Hepatocyte (in vitro differentiated cells): ENCODE results near the gene PIP5K1C. TPM values are rescaled to one million over a fixed set of nuclear protein-coding genes. Genes with fewer than 3 reads are reported as not detected.

Experiments
- DNase-seq: peaks from one replicate; pipeline ENCODE4 v3.0.0-alpha.2; 2016; ENCODE audit warnings: low spot score
- H2AFZ ChIP-seq: fragments of 200-600 bp; sonication (generic); 2 replicates; pipeline ENCODE4 v1.6.0; 2016; ENCODE audit warnings: antibody characterized with exemption, mild to moderate bottlenecking
- H3K27ac ChIP-seq: fragments of 200-600 bp; sonication (generic); 2 replicates; pipeline ENCODE4 v1.5.1; 2016; ENCODE audit warnings: mild to moderate bottlenecking
- H3K27me3 ChIP-seq: fragments of 200-600 bp; sonication (generic); 2 replicates; pipeline ENCODE4 v1.6.1; 2016
- H3K36me3 ChIP-seq: fragments of 200-600 bp; sonication (generic); replicated peaks from 2 replicates; pipeline ENCODE4 v1.5.1; 2016; ENCODE audit warnings: low read depth; ENCODE audit not compliant: insufficient read depth
- H3K4me1 ChIP-seq: fragments of 200-600 bp; sonication (generic); 2 replicates; pipeline ENCODE4 v1.5.1; 2016; ENCODE audit warnings: mild to moderate bottlenecking, moderate library complexity; ENCODE audit not compliant: insufficient read depth
- H3K4me2 ChIP-seq: fragments of 200-600 bp; sonication (generic); 2 replicates; pipeline ENCODE4 v1.6.0; 2016
- H3K4me3 ChIP-seq: fragments of 200-600 bp; sonication (generic); 2 replicates; pipeline ENCODE4 v1.5.1; 2016; ENCODE audit warnings: mild to moderate bottlenecking
- H3K79me2 ChIP-seq: fragments of 200-600 bp; sonication (generic); 2 replicates; pipeline ENCODE4 v1.6.0; 2017; ENCODE audit warnings: mild to moderate bottlenecking
- H3K9me2 ChIP-seq: fragments of 200-600 bp; sonication (generic); replicated peaks from 2 replicates; pipeline ENCODE4 v1.6.0; 2017; ENCODE audit warnings: mild to moderate bottlenecking; ENCODE audit not compliant: insufficient read depth
- H3K9me3 ChIP-seq: fragments of 200-600 bp; sonication (generic); 2 replicates; pipeline ENCODE4 v1.5.1; 2016; ENCODE audit warnings: low read depth, mild to moderate bottlenecking
- H4K20me1 ChIP-seq: fragments of 200-600 bp; sonication (generic); 2 replicates; pipeline ENCODE4 v1.6.0; 2016; ENCODE audit warnings: mild to moderate bottlenecking; ENCODE audit not compliant: insufficient read depth, poor library complexity, severe bottlenecking
- CTCF ChIP-seq: fragments of 200-600 bp; sonication (generic); IDR thresholded peaks from 2 replicates; pipeline ENCODE4 v1.5.1; 2016; ENCODE audit warnings: antibody characterized with exemption, mild to moderate bottlenecking; ENCODE audit not compliant: poor library complexity
- EZH2 ChIP-seq: fragments of 200-600 bp; sonication (generic); IDR thresholded peaks from 2 replicates; pipeline ENCODE4 v1.6.1; 2016; ENCODE audit warnings: antibody characterized with exemption, mild to moderate bottlenecking, borderline replicate concordance
- EZH2phosphoT487 ChIP-seq: fragments of 200-600 bp; sonication (generic); IDR thresholded peaks from one replicate; pipeline ENCODE4 v1.6.1; 2018; ENCODE audit warnings: antibody characterized with exemption, mild to moderate bottlenecking, low read depth, moderate library complexity; ENCODE audit not compliant: unreplicated experiment, severe bottlenecking
- WGBS: methylation state at CpG from one replicate; pipeline ENCODE4 v1.1.6; 2016; ENCODE audit warnings: low lambda C conversion rate; ENCODE audit errors: missing lambda C conversion rate; 5-methylcytosine and 5-hydroxymethylcytosine counted together
- polyA plus RNA-seq: library from polyadenylated mRNA; unstranded; fragments of >200 nt; fragmentation: Nextera tagmentation; extraction: Ambion mirVana; gene quantifications from 2 replicates; pipeline ENCODE4 v1.2.1, GENCODE V29; 2016
- total RNA-seq: library from RNA; depleted of rRNA; stranded (reverse); fragments of >200 nt; gene quantifications from 2 replicates; pipeline ENCODE4 v1.2.3, GENCODE V29; 2014

The PIP5K1C gene
- total and polyA plus RNA-seq, 2 experiments from 2014 or later: 20.7 to 37.1 TPM

GRCh38 chr19:3678188-3678587 lies 22.1 kb downstream of the PIP5K1C start:
- Histone ChIP-seq H3K27me3 (no peaks in the 10 kb centered on the region), H3K4me3 (no peak overlapping the region), H3K9me2 (no peaks in the 10 kb centered on the region), H3K4me2 (no peak overlapping the region), H2AFZ (no peak overlapping the region), H3K27ac (no peak overlapping the region), H3K9me3 (no peaks in the 10 kb centered on the region), H3K36me3 (no peaks in the 10 kb centered on the region), H4K20me1 (no peaks in the 10 kb centered on the region), H3K4me1 (peaks cover 6% of the 10 kb centered on the region), H3K79me2 (peaks cover 40% of the 10 kb centered on the region)
- WGBS: no CpG with 5 or more reads among the region's 3 CpGs
- TF ChIP-seq EZH2 (no peak), CTCF (no peak), EZH2phosphoT487 (no peak)
- DNase-seq: no peak

GRCh38 chr19:3674784-3675543 lies 25.3 kb downstream of the PIP5K1C start:
- Histone ChIP-seq H4K20me1 (peaks cover 12% of the 10 kb centered on the region), H3K4me1 (peaks cover 18% of the 10 kb centered on the region), H3K27ac (no peak overlapping the region), H3K79me2 (peaks cover 46% of the 10 kb centered on the region), H3K9me2 (no peaks in the 10 kb centered on the region), H2AFZ (no peak overlapping the region), H3K4me3 (no peak overlapping the region), H3K36me3 (no peaks in the 10 kb centered on the region), H3K27me3 (no peaks in the 10 kb centered on the region), H3K9me3 (no peaks in the 10 kb centered on the region), H3K4me2 (no peak overlapping the region)
- DNase-seq: no peak
- TF ChIP-seq CTCF: no peak
- TF ChIP-seq EZH2: no peak
- no peak for TF ChIP-seq EZH2phosphoT487
- WGBS: 89% methylated on average over 13 of the region's 13 CpGs

- peaks cover 26% of the 10 kb centered on the region for H3K4me1 ChIP-seq
- no peaks in the 10 kb centered on the region for H3K9me3 ChIP-seq
- no peak overlapping the region for H2AFZ ChIP-seq
- H3K27me3 ChIP-seq: no peaks in the 10 kb centered on the region
- H3K4me2 ChIP-seq: no peak overlapping the region
- peaks cover 46% of the 10 kb centered on the region for H3K79me2 ChIP-seq
- H4K20me1 ChIP-seq: peaks cover 15% of the 10 kb centered on the region
- H3K4me3 ChIP-seq: no peak overlapping the region
- H3K9me2 ChIP-seq: no peaks in the 10 kb centered on the region
- H3K36me3 ChIP-seq: no peaks in the 10 kb centered on the region
- H3K27ac ChIP-seq: no peak overlapping the region
- DNase-seq: no peak
- 96% methylated on average over 33 of the region's 34 CpGs for WGBS
- no peak for TF ChIP-seq EZH2phosphoT487
Observed at GRCh38 chr19:3673506-3674439, 26.5 kb downstream of the PIP5K1C start.

GRCh38 chr19:3672993-3673392 lies 27.3 kb downstream of the PIP5K1C start:
- DNase-seq: no peak
- H3K4me2 ChIP-seq: no peak overlapping the region
- peaks cover 46% of the 10 kb centered on the region for H3K79me2 ChIP-seq
- TF ChIP-seq EZH2phosphoT487 (no peak), EZH2 (no peak), CTCF (no peak)
- H3K9me3 ChIP-seq: no peaks in the 10 kb centered on the region
- H3K4me1 ChIP-seq: peaks cover 34% of the 10 kb centered on the region
- no peaks in the 10 kb centered on the region for H3K9me2 ChIP-seq
- no peak overlapping the region for H2AFZ ChIP-seq
- no peak overlapping the region for H3K27ac ChIP-seq
- H3K4me3 ChIP-seq: no peak overlapping the region
- no peaks in the 10 kb centered on the region for H3K36me3 ChIP-seq
- H3K27me3 ChIP-seq: no peaks in the 10 kb centered on the region
- H4K20me1 ChIP-seq: peaks cover 19% of the 10 kb centered on the region
- WGBS: 85% methylated on average over 10 of the region's 13 CpGs
